Activated naive CD4-positive, alpha-beta T cell treated with anti-CD3 and anti-CD28 coated beads, Interleukin-2, amount 50 U/mL, for 72 hours (primary cell): ENCODE data around the gene NFKB2. TPM values are rescaled to one million over a fixed set of nuclear protein-coding genes. Genes with fewer than 3 reads are reported as not detected.

Source experiments
- ATAC-seq, 2 donors: fragments of 150-1000 bp; cut with Tn5 transposase; 2 replicates each; pipeline ENCODE4 v1.10.0; 2021; ENCODE audit warnings: mild to moderate bottlenecking in 2 of 2, moderate library complexity in 2 of 2
- DNase-seq, 2 donors: peaks; one replicate each; pipeline ENCODE4 v3.0.0; 2021 to 2022; ENCODE audit warnings: low spot score in 2 of 2
- H3K27ac Mint-ChIP-seq, 2 donors: one replicate each; pipeline ENCODE4 v1.8.0; 2022; ENCODE audit warnings: mild to moderate bottlenecking in 2 of 2, mixed read lengths in 2 of 2
- H3K36me3 Mint-ChIP-seq, 2 donors: one replicate each; pipeline ENCODE4 v1.8.0; 2022; ENCODE audit warnings: mixed read lengths in 2 of 2
- H3K9me3 Mint-ChIP-seq, 2 donors: one replicate each; pipeline ENCODE4 v1.8.0; 2022; ENCODE audit warnings: mixed read lengths in 2 of 2
- total RNA-seq, 2 donors: library from RNA; stranded (reverse); gene quantifications; one replicate each; pipeline ENCODE4 v1.2.3, GENCODE V29; 2022

Gene NFKB2
- total RNA-seq, 2 donors from 2014 or later: 213 to 251 TPM

DNA sequence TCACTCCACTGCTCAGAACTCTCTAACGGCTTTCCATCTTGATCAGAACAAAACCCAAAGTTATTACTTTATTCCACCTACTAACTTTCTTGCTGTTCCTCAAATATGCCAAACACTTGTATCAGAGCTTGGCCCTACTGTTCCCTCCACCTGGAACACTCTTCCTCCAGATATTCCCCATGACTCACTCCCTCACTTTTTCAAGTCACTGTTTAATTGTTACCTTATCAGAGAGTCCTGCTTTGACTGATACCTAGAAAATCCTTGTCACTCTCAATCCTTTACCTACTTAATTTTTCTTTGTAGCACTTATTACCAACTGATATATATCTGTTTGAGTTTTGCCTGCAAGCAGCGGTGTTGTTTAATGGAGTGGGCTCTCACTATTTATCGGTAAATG lies 5.6 kb upstream of the NFKB2 start:
- Mint-ChIP-seq H3K27ac (no peak overlapping the region), H3K36me3 (peaks cover 6% of the 10 kb centered on the region in 2 donors), H3K9me3 (no peaks in the 10 kb centered on the region)
- ATAC-seq: no peak
- DNase-seq: no peak

DNA sequence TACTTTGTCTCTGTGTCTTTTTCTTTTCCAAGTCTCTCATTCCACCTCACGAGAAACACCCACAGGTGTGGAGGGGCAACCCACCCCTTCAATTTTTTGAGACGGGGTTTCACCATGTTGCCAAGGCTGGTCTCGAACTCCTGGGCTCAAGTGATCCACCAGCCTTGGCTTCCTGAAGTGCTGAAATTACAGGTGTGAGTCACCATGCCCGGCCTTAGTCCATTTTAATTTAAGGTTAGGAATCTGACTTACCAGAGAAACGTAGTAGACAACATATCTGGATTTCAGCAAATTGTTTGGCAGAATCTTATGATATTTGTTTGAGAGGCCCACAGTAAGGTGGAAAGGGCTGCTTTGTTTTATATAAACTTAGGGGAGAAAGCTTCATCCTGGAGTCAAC lies 3.2 kb upstream of the NFKB2 start:
- H3K27ac Mint-ChIP-seq: no peak overlapping the region
- ATAC-seq (no peak), DNase-seq (no peak)
- H3K36me3 Mint-ChIP-seq: peaks cover 20 to 23% of the 10 kb centered on the region in 2 donors
- no peaks in the 10 kb centered on the region for H3K9me3 Mint-ChIP-seq

DNA sequence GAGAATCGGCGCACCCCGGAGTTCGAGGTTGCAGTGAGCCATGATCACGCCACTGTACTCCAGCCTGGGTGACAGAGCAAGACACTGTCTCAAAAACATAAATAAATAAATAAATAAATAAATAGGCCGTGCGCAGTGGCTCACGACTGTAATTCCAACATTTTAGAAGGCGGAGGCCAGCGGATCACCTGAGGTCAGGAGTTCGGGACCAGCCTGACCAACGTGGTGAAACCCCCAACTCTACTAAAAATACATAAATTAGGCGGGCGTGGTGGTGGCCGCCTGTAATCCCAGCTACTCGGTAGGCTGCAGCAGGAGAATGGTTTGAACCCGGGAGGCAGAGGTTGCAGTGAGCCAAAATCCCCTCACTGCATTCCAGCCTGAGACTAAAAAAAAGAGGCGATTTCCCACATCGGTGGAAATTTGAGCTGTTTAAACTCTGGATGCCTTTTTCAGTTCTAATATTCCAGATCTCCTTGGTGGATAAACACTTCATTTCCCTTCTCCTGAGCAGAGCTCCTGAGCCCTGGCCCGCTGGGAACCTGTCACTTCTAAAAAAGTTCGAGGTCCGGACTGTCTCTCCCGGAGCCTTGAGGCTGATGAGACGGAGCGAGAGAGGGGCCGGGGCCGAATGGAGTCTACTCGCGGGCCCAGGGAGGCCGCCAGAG lies 2.0 kb upstream of the NFKB2 start:
- DNase-seq (no peak), ATAC-seq (no peak)
- H3K27ac Mint-ChIP-seq: peak overlapping the region; percentile 96 to 97
- no peaks in the 10 kb centered on the region for H3K9me3 Mint-ChIP-seq
- peaks cover 32 to 33% of the 10 kb centered on the region in 2 donors for H3K36me3 Mint-ChIP-seq

DNA sequence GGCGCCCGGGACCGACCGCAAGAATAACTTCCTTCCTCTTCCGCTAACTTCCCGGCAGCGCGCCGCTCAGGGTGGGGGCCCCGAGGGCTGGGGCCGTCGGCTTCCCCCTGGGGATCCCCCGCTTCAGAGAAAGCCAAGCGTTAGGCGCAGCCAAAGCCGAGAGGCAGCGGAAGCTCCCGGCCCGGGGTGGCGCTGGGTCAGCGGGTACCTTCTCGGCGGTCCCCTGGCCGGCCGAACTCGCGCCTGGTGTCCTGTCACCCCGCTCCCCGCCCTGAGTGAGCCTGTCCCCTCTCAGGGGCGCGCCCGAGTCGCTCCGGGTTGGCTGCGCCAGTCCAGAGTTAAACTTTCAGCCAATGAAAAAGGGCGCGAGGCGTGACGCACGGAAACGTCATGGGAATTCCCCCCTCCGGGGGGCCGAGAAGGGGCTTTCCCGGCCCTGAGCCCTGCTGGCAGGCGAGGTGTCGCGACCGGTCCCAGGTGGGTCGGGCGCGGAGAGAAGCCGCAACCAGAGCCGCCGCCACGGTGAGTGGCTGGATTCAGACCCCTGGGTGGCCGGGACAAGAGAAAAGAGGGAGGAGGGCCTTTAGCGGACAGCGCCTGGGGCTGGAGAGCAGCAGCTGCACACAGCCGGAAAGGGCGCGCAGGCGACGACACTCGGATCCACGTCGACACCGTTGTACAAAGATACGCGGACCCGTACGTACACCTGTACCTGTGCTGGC lies 1.3 kb upstream of the NFKB2 start:
- H3K36me3 Mint-ChIP-seq: peaks cover 35 to 36% of the 10 kb centered on the region in 2 donors
- peak overlapping the region; percentile 97 for H3K27ac Mint-ChIP-seq
- no peaks in the 10 kb centered on the region for H3K9me3 Mint-ChIP-seq
- ATAC-seq (peak; percentile 88 to 89), DNase-seq (peak; percentile 98 to 100)

DNA sequence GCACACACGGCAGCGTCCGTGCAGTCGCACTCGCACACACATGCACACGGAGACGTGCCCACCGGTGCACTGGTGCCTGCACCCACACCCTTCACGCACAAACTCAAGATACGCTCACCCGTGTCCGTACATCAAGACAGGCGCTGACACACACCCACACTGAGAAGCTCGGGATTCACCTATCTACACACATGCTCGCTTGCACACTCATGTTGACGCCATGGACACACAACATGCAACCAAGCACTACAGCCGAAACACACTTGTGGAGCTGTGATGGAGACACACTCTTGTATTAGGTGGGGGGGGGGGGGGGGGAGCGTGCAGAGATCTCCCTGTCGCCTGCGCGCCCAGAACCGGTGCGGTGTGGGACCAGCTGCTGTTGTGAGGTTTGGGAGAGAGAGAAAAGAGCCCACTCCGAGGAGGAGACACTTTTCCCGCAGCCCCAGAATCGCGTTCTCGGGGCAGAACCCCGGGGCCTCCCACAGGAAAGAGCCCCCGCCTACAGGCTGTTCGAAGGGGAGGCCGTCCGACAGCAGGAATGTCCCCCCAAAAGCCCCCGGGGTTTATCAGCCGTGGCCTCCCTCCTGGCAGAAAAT lies 605 bp upstream of the NFKB2 start:
- DNase-seq (peak in 1 of 2 donors; percentile 42), ATAC-seq (peak; percentile 24 to 33)
- peaks cover 35 to 36% of the 10 kb centered on the region in 2 donors for H3K36me3 Mint-ChIP-seq
- peak overlapping the region; percentile 97 for H3K27ac Mint-ChIP-seq
- H3K9me3 Mint-ChIP-seq: no peaks in the 10 kb centered on the region

DNA sequence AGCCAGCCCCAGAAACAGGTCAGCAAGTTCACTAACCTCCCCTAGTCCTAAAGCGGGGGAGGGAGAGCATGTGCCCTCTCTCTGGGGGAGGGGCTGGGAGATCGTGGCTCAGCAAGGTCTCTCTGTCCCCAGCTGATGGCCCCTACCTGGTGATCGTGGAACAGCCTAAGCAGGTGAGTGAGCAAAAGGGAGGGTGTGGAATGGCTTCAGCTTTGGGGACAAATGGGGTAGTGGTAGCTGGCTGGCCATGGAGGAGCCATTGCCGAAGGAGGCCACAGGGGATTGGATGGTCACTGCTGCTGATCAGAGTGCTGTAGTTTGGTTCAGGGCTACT lies 779 bp downstream of the NFKB2 start:
- ATAC-seq (no peak), DNase-seq (no peak)
- Mint-ChIP-seq H3K36me3 (peaks cover 35 to 42% of the 10 kb centered on the region in 2 donors), H3K27ac (peak overlapping the region; percentile 81 to 97), H3K9me3 (no peaks in the 10 kb centered on the region)

DNA sequence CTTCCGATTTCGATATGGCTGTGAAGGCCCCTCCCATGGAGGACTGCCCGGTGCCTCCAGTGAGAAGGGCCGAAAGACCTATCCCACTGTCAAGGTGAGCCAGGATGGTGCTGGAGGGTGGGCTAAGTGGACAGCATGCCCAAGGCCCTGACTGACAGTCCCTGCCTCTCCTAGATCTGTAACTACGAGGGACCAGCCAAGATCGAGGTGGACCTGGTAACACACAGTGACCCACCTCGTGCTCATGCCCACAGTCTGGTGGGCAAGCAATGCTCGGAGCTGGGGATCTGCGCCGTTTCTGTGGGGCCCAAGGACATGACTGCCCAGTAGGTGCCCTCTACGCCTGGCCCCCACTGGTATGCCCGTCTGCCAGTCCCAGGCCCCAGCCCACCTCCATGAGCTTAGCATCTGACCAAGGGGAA lies 1.2 kb downstream of the NFKB2 start:
- Mint-ChIP-seq H3K9me3 (no peaks in the 10 kb centered on the region), H3K36me3 (peaks cover 35 to 42% of the 10 kb centered on the region in 2 donors), H3K27ac (peak overlapping the region; percentile 29 to 97)
- ATAC-seq (no peak), DNase-seq (no peak)

DNA sequence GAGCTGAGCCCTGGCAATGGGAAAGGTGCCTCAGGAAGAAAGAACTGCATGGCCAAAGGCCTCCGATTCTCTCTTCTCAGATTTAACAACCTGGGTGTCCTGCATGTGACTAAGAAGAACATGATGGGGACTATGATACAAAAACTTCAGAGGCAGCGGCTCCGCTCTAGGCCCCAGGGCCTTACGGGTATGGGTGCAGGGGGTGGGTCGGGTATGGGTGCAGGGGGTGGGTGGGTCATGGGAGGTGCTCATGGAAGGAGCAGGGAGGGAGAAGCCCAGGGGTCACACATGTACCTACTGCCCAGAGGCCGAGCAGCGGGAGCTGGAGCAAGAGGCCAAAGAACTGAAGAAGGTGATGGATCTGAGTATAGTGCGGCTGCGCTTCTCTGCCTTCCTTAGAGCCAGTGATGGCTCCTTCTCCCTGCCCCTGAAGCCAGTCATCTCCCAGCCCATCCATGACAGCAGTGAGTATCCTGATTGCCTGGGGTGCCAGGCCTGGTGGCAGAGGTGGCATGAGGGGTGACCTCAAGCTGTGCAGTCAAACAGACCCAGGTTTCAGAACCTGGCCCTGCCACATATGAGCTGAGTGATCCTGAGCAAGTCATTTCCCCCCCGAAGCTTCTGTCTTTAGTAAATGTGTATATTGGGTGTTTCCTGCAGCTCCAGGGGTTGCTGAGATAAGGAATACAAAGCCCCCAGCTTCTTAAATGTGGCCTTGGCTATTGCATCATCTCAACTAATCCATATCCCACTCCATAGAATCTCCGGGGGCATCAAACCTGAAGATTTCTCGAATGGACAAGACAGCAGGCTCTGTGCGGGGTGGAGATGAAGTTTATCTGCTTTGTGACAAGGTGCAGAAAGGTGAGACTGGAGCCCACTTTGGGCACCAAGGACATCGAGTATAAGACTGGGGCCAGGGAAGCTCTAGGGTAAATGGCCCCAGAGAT lies 2.0 kb downstream of the NFKB2 start:
- no peak for DNase-seq
- ATAC-seq: no peak
- peaks cover 35 to 42% of the 10 kb centered on the region in 2 donors for H3K36me3 Mint-ChIP-seq
- H3K9me3 Mint-ChIP-seq: no peaks in the 10 kb centered on the region
- H3K27ac Mint-ChIP-seq: peak overlapping the region; percentile 86 to 97

DNA sequence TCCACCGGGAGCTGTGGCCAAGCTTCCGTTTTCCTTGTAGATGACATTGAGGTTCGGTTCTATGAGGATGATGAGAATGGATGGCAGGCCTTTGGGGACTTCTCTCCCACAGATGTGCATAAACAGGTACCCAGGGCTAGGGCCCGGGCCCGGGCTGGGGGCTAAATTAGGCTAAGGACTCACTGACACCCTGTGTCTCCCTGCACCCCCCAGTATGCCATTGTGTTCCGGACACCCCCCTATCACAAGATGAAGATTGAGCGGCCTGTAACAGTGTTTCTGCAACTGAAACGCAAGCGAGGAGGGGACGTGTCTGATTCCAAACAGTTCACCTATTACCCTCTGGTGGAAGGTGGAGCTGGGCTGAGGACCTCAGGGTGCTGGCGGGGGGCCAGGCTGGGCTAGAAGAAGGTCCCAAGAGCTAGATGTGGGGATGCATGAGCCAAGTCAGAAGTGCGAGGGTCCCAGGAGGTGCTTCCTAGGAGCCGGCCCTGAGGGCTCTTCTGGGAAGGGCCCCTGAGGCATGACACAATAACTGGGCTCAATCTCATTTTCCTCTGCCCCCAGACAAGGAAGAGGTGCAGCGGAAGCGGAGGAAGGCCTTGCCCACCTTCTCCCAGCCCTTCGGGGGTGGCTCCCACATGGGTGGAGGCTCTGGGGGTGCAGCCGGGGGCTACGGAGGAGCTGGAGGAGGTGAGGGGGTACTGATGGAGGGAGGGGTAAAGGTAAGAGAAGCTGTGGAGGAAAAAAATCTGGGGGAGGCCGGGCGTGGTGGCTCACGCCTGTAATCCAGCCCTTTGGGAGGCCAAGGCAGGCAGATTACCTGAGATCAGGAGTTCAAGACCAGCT lies 2.9 kb downstream of the NFKB2 start:
- DNase-seq: no peak
- no peak for ATAC-seq
- Mint-ChIP-seq H3K27ac (peak overlapping the region; percentile 86 to 97), H3K9me3 (no peaks in the 10 kb centered on the region), H3K36me3 (peaks cover 35 to 42% of the 10 kb centered on the region in 2 donors)

DNA sequence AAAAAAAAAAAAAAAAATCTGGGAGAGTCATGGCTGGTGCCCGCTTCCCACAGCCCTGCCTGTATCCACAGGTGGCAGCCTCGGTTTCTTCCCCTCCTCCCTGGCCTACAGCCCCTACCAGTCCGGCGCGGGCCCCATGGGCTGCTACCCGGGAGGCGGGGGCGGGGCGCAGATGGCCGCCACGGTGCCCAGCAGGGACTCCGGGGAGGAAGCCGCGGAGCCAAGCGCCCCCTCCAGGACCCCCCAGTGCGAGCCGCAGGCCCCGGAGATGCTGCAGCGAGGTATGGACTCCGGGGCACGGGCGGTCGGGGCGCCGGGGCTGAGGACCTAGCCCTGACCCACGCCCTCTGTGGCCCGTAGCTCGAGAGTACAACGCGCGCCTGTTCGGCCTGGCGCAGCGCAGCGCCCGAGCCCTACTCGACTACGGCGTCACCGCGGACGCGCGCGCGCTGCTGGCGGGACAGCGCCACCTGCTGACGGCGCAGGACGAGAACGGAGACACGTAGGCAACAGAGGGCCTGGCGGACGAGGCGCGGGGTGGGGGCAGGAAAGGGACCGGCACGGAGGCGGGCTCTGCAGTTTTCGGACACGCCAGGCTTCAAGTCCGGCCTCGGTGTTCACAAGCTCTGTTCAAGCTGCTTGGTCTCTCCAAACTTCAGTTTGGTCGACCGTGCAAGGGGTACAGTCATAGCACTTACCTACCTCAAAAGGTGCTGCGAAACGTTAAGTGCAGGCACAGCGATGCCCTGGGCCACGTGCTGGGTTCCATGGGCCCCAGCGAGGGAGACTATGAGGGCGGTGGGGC lies 3.9 kb downstream of the NFKB2 start:
- ATAC-seq (peak; percentile 52 to 65), DNase-seq (peak; percentile 89 to 92)
- Mint-ChIP-seq H3K9me3 (no peaks in the 10 kb centered on the region), H3K36me3 (peaks cover 33 to 42% of the 10 kb centered on the region in 2 donors), H3K27ac (peak overlapping the region; percentile 72 to 81)

DNA sequence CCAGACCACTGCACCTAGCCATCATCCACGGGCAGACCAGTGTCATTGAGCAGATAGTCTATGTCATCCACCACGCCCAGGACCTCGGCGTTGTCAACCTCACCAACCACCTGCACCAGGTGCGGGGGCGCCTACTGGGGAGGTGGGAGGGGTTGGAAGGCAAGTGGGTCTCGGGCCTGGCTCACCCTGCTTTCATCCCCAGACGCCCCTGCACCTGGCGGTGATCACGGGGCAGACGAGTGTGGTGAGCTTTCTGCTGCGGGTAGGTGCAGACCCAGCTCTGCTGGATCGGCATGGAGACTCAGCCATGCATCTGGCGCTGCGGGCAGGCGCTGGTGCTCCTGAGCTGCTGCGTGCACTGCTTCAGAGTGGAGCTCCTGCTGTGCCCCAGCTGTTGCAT lies 4.6 kb downstream of the NFKB2 start:
- no peaks in the 10 kb centered on the region for H3K9me3 Mint-ChIP-seq
- ATAC-seq: no peak
- peak overlapping the region; percentile 72 to 81 for H3K27ac Mint-ChIP-seq
- peaks cover 29 to 37% of the 10 kb centered on the region in 2 donors for H3K36me3 Mint-ChIP-seq
- peak in 1 of 2 donors; percentile 59 for DNase-seq

DNA sequence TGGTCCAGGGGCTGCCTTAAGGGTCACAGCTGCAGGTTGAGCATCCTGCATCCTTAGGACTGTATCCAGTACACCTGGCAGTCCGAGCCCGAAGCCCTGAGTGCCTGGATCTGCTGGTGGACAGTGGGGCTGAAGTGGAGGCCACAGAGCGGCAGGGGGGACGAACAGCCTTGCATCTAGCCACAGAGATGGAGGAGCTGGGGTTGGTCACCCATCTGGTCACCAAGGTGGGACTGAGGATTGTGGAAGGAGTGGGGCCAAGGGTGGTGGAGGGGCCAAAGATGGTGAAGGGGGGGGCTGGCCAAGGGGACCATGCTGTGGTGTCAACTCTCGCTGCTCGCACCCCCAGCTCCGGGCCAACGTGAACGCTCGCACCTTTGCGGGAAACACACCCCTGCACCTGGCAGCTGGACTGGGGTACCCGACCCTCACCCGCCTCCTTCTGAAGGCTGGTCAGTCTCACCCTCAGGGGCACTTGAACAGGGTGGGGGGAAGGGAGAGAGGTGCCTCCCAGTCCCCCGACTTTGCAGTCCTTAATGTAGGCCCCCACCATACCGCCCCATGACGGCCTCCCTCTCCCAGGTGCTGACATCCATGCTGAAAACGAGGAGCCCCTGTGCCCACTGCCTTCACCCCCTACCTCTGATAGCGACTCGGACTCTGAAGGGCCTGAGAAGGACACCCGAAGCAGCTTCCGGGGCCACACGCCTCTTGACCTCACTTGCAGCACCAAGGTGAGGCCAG lies 5.3 kb downstream of the NFKB2 start:
- Mint-ChIP-seq H3K36me3 (peaks cover 29 to 34% of the 10 kb centered on the region in 2 donors), H3K27ac (peak overlapping the region in 1 of 2 donors; percentile 53), H3K9me3 (no peaks in the 10 kb centered on the region)
- ATAC-seq (no peak), DNase-seq (no peak)

DNA sequence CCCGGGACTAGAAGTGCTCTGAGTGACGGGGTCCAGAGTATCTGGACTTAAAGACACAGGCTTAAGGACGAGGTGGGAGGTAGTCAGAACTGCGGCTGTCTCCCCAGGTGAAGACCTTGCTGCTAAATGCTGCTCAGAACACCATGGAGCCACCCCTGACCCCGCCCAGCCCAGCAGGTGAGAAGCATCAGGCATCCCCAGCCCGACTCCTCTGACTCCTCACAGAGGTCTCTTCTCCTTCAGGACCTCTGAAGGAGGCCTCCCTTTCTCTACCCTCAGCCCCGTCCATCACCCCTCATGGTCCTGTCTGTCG lies 5.8 kb downstream of the NFKB2 start:
- peak overlapping the region in 1 of 2 donors; percentile 53 for H3K27ac Mint-ChIP-seq
- DNase-seq: no peak
- H3K36me3 Mint-ChIP-seq: peaks cover 25 to 28% of the 10 kb centered on the region in 2 donors
- no peaks in the 10 kb centered on the region for H3K9me3 Mint-ChIP-seq
- ATAC-seq: no peak

DNA sequence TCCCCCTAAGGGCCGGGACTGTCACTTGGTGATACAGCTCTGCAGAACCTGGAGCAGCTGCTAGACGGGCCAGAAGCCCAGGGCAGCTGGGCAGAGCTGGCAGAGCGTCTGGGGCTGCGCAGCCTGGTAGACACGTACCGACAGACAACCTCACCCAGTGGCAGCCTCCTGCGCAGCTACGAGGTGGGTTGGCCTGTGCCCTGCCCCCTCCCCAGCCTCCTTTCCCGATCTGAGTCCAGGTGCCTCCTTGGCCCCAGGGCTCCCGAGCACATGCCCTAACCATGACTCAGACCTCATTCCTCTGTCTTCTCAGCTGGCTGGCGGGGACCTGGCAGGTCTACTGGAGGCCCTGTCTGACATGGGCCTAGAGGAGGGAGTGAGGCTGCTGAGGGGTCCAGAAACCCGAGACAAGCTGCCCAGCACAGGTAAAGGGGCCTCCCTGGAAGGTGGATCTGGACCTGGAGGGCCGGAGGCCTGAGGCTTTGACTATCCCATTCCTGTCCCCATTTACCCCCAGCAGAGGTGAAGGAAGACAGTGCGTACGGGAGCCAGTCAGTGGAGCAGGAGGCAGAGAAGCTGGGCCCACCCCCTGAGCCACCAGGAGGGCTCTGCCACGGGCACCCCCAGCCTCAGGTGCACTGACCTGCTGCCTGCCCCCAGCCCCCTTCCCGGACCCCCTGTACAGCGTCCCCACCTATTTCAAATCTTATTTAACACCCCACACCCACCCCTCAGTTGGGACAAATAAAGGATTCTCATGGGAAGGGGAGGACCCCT lies 6.4 kb downstream of the NFKB2 start:
- Mint-ChIP-seq H3K9me3 (no peaks in the 10 kb centered on the region), H3K27ac (peak overlapping the region in 1 of 2 donors; percentile 53), H3K36me3 (peaks cover 18 to 22% of the 10 kb centered on the region in 2 donors)
- no peak for ATAC-seq
- no peak for DNase-seq
